ENCODE data around the gene EXD3. TPM values are rescaled to one million over a fixed set of nuclear protein-coding genes. Genes with fewer than 3 reads are reported as not detected.

EXD3 gene
- total RNA-seq, 1 donor from 2014 or later, result 9.2 TPM

DNA sequence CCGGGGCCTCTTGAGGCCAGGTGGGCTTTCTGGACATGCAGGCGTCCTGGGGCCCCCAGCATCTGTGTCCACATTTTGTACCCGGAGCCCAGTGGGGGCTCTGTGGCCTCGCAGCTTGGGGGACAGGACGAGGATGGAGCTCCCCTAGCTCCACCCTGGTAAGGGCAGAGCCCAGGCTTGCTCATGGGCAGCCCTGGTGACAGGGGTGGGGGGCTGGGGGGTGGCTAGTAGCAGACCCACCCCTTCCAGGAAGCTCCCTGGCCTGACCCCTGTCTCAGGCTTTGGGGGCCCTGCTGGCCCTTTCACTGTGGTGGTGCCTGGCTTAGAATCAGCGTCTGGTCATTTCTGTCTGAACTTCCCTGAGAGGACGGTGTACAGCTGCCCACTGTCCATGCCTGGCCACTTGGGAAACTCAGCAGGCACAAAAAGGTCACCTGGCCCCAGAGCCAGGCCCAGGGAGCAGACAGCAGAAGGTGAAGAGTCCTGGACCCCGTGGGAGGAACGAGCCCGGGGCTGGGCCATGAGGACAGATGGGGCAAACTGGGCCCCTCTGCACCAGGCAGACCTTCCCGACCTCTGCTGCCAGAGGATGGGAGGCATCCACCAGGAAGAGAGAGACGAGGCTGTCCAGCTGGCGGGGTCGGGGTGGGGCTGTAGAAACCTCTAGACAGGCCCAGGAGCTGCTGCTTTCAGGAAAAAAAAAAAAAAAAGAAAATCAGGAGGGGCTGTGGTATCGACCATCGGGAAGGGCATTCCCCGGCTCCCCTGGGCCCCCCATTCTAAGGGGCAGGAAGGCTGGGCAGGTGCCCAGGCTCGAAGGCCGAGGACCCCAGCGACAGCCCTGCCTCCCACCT, 52.8 kb downstream of the EXD3 start:
- intact Hi-C loops (cut with micrococcal nuclease), result no loop called here
- peaks cover under 1% of the 10 kb centered on the region for H3K9me3 ChIP-seq (replicated peaks)
- TF ChIP-seq, protein P1, sequence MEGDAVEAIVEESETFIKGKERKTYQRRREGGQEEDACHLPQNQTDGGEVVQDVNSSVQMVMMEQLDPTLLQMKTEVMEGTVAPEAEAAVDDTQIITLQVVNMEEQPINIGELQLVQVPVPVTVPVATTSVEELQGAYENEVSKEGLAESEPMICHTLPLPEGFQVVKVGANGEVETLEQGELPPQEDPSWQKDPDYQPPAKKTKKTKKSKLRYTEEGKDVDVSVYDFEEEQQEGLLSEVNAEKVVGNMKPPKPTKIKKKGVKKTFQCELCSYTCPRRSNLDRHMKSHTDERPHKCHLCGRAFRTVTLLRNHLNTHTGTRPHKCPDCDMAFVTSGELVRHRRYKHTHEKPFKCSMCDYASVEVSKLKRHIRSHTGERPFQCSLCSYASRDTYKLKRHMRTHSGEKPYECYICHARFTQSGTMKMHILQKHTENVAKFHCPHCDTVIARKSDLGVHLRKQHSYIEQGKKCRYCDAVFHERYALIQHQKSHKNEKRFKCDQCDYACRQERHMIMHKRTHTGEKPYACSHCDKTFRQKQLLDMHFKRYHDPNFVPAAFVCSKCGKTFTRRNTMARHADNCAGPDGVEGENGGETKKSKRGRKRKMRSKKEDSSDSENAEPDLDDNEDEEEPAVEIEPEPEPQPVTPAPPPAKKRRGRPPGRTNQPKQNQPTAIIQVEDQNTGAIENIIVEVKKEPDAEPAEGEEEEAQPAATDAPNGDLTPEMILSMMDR (IDR thresholded peaks at IDR 0.05; ENCODE audit: borderline replicate concordance), result no peak
- H3K4me1 ChIP-seq, result peaks cover 9% of the 10 kb centered on the region
- peaks cover 9% of the 10 kb centered on the region for H3K36me3 ChIP-seq
- DNase-seq, result no peak
- no peak overlapping the region for H3K4me3 ChIP-seq
- peak overlapping the region; percentile 8 for H3K27ac ChIP-seq (replicated peaks)
- no peaks in the 10 kb centered on the region for H3K27me3 ChIP-seq (ENCODE audit: low read depth)

DNA sequence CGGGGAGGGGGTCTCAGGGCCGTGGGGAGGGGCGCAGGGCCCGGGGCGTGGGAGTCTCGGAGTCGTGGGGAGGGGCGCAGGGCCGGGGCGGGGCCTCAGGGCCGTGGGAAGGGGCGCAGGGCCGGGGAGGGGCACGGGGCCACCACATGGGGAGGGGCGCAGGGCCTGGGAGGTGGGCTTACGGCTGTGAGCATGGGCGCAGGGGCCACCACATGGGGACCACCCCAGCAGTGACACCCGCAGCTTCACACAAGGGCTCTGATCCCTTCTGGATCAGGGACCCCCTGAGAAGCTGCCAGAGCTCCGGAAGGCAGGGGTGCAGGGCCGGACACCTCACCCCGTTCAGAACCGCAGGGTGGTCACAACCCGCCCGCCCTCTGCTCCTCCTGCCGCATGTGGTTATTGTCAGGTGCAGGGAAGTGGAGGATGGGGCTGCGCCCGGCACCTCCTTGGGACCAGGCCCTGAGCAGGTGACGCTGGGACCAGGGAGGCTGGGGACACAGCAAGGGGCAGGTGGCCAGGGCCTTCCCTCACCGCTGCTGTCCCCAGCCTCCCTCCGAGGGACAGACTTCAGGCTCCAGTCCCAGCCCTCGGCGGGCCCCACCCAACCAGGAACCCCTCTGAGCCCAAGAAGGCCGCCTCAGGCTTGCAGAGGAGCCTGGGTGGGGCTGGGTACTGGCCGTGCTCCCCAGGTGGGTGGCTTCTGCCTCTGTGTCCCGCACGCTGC, 53.7 kb downstream of the EXD3 start:
- H3K4me3 ChIP-seq, result no peak overlapping the region
- peaks cover under 1% of the 10 kb centered on the region for H3K9me3 ChIP-seq (replicated peaks)
- H3K27ac ChIP-seq (replicated peaks), result peak overlapping the region; percentile 77
- H3K27me3 ChIP-seq (ENCODE audit: low read depth), result no peaks in the 10 kb centered on the region
- intact Hi-C loops (cut with micrococcal nuclease), result no loop called here
- DNase-seq, result no peak
- peaks cover 9% of the 10 kb centered on the region for H3K4me1 ChIP-seq
- TF ChIP-seq, protein P1 (IDR thresholded peaks at IDR 0.05; ENCODE audit: borderline replicate concordance), result no peak
- peaks cover 9% of the 10 kb centered on the region for H3K36me3 ChIP-seq

DNA sequence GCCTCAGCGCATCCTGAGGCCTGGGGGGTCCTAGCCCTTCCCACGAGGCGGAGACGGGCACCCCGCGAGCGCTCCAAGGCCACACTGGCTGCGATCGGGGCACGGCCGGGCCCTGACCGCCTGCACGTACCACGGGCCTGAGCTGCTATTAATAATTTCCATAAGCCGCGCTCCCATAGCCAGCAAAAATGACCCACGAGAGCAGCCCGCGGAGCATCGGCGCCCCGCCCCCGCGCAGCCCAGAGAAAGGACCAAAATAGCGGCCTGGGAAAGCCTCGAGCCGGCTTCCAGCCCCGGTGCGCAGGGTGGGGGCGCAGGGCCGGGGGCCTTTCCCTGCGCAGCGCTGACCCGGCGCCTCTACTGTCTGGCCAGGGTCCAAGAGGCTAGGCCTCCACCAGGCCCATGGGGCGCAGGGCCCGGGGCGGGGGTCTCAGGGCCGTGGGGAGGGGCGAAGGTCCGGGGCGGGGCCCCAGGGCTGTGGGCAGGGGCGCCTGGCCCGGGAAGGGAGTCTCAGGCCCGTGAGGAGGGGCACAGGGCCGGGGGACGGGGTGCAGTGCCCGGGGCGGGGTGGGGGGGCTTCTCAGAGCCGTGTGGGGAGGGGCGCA, 54.4 kb downstream of the EXD3 start:
- Histone ChIP-seq H3K9me3 (replicated peaks) (peaks cover 7% of the 10 kb centered on the region), H3K27me3 (ENCODE audit: low read depth) (no peaks in the 10 kb centered on the region), H3K36me3 (peaks cover 9% of the 10 kb centered on the region), H3K4me3 (peak overlapping the region; percentile 8), H3K27ac (replicated peaks) (peak overlapping the region; percentile 77), H3K4me1 (peaks cover 9% of the 10 kb centered on the region)
- TF ChIP-seq, protein P1 (IDR thresholded peaks at IDR 0.05; ENCODE audit: borderline replicate concordance), result no peak
- intact Hi-C loops (cut with micrococcal nuclease), result no loop called here
- DNase-seq, result peak; percentile 62

DNA sequence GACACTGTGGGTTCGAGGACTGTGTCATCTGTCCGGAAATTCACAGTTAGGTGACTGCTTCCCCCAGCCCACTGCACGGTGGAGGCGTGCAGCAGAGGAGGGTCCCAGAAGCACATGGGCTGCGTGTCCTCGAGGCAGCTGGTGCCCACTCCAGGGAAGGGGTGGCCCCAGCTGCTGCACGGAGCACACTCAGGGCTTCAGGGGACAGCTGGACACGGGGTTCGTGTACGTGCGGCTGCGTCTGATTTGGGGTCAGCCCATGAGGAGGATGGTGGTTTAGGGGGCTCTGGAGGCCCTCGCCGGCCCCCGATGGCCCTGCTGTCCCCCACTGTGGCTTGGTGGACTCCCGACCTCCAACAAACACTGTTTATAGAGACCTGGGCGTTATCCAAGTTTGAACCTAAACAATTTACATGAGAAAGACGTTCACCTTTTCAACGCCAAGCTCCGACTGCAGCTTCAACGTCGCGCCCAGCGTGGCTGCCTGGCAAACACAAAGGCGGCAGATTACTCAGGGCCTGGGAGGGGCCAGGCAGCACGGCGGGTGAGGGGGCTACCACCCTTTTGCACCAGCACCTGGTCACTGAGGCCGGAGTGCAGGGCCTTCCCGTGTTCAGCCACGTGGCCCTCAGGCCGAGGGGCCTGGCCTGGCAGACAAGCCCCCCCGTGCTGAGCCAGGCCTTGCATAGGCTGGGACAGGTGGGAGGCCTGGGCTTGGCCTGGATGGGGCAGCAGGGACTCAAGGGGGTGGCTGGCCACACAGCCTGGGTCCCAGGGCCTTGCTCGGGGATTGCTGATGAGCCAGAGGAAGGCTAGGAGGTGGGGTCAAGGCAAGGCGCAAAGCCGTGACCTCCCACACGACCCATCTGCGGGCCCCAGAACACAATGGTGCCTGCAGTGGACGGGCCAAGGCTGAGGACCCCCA, 55.2 kb downstream of the EXD3 start:
- peaks cover 9% of the 10 kb centered on the region for H3K4me1 ChIP-seq
- peaks cover 11% of the 10 kb centered on the region for H3K9me3 ChIP-seq (replicated peaks)
- H3K27me3 ChIP-seq (ENCODE audit: low read depth), result no peaks in the 10 kb centered on the region
- peak overlapping the region; percentile 8 for H3K4me3 ChIP-seq
- H3K27ac ChIP-seq (replicated peaks), result peak overlapping the region; percentile 77
- peaks cover 9% of the 10 kb centered on the region for H3K36me3 ChIP-seq
- intact Hi-C loops (cut with micrococcal nuclease), result no loop called here
- DNase-seq, result no peak
- TF ChIP-seq, protein P1 (IDR thresholded peaks at IDR 0.05; ENCODE audit: borderline replicate concordance), result no peak

All from left ventricle myocardium inferior (tissue), 1 donor.